EH (cell line): ENCODE results near the gene ITPR3.

Source experiments
- DNase-seq: peaks from one replicate; pipeline ENCODE4 v3.0.0-alpha.2; 2015; ENCODE audit warnings: low read depth

The ITPR3 gene

DNA sequence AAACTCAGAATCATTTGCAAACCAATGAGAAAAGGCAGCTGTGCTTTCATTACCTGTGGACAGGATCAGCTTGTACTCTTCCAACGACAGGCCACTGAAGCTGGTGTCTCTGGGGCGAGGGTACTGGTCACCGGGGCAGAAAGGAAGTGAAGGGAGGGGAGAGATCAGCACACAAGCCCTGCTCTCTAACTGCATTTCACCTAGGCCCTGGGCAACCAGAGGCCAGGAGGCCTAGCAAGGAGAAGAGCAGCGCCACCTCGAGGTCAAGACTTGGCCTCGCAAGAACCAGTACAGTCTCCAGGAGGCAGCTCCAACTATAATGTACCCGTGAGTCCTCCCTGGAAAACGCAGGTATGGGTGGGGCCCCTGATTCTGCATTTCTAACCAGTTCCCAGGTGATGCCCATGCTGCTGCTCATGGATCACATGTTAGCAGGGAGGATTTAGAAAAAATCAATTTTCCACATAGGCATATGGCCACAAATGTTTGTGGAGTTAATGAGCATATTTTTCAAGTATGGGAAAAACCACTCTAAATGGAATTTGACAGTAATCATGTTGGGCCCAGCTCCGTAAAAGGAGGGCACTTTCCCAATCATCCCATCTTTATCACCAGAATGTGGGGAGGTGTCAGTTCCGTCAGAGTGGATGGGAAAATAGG is 79.4 kb downstream of the ITPR3 start:
- DNase-seq = peak; percentile 76

DNA sequence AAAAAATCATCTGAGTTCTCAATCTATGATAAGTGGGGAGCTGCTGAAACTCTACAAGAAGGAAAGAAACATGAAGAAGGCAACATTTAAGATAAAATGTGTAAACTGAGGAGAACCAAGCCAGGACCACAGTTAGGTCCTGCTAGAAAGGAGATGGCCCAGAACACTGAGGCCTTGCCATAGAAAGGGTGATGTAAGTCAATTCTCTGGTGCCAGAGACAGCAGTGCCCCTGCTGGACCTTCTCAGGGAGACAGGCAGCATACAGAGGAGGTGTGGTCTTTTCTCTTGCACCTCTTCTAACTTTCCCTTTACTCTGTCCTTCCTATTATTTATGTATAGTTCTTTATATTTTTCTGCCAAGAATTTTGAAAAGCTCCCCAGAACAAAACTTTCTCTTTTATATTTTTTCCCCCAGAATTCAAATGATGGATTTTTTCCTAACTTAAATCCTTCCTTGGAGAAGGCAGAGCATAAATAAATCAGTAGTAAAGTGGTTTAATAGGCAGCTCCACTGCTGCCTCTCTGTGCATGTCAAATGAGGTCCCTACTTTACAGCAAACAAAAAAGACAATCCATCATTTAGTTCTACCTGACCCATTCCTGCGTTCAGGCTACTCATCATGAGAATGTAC is 81.3 kb downstream of the ITPR3 start:
- DNase-seq = peak; percentile 76

GRCh38 chr6:33704215-33705066 is 83.3 kb downstream of the ITPR3 start:
- DNase-seq = no peak

- peak; percentile 54 for DNase-seq
These were observed 84.3 kb downstream of the ITPR3 start for GRCh38 chr6:33705268-33705885.

- DNase-seq = no peak
These were observed 85.0 kb downstream of the ITPR3 start for GRCh38 chr6:33705955-33706725.

DNA sequence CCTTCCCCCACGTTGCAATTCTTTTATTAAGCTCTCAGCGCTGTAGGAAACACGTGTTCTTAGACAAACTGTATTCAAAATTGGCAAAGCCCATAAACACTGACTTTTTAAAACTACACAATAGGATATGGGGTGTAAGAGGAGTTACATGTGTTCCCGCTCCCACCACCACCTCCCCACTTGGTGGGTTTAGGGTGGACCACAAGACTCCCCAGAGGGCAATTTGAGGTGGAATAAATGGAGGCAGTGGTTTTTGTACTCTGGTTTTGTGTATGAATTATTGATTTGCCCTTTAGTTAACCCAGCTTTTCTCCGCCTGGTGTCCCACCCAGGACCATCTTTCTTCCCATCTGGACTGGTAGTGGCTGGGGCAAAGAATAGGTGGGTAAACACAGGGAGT is 86.6 kb downstream of the ITPR3 start:
- no peak for DNase-seq

GRCh38 chr6:33708516-33709204 is 87.5 kb downstream of the ITPR3 start:
- DNase-seq = no peak

- no peak for DNase-seq
These were observed 88.6 kb downstream of the ITPR3 start for GRCh38 chr6:33709605-33710295.

- no peak for DNase-seq
These were observed 89.4 kb downstream of the ITPR3 start for GRCh38 chr6:33710296-33711121.

- peak; percentile 96 for DNase-seq
These were observed 90.3 kb downstream of the ITPR3 start, which contains the start of gene UQCC2 for GRCh38 chr6:33711140-33712129. UQCC2 (minus strand) TSS chr6:33711700; CDS start chr6:33711686, 14 bp downstream.

DNA sequence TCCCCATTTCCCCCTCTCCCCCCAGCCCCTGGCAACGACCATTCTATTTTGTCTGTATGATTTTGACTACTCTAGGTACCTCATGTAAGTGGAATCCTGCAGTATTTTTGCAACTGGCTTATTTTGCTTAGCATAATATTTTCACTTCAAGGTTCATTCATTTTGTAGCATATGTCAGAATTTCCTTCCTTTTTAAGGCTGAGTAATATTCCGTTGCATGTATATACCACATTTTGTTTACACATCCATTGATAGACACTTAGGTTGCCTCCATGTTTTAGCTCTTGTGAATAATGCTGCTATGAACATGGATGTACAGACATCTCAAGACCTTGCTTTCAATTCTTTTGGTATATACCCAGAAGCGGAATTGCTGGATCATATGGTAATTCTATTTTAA is 91.8 kb downstream of the ITPR3 start:
- no peak for DNase-seq

DNA sequence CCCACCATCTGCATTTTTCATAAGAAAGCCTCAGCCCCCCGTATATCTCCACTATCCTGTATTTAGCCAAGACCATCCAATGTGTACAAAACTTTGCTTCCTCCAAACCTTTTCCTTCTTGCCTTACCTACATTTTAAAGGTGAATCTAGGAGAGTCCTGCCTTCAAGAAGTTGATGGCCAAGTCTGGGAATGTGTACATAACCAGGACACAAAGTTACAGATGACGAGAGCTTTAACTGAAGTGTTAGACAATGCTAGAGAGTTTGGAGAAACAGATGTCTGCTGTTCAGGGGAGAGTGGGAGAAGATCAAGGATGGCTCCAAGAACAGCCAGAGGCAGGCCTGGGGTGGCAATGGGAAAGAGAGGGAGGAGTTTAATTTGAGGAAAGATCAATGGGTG is 92.7 kb downstream of the ITPR3 start:
- no peak for DNase-seq

GRCh38 chr6:33714385-33715040 is 93.4 kb downstream of the ITPR3 start:
- no peak for DNase-seq

DNA sequence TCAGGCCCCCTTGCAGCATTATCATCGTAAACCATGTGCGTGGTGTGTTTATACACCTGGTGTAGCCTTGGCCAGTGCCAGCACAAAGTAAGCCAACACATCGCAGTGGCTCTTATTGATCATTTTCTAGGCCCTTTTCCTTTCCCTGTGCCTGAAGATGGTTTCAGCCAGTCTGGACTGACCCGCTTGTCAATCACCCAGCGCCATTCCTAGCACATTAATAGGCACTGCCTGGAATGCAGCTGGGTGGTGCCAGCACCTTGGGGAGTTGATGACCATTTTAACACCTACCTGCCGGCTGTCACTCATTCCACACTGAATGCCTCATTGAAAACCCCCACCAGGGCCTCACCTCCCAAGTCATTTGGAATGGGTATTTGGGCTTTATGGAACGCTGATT is 95.3 kb downstream of the ITPR3 start:
- no peak for DNase-seq

DNA sequence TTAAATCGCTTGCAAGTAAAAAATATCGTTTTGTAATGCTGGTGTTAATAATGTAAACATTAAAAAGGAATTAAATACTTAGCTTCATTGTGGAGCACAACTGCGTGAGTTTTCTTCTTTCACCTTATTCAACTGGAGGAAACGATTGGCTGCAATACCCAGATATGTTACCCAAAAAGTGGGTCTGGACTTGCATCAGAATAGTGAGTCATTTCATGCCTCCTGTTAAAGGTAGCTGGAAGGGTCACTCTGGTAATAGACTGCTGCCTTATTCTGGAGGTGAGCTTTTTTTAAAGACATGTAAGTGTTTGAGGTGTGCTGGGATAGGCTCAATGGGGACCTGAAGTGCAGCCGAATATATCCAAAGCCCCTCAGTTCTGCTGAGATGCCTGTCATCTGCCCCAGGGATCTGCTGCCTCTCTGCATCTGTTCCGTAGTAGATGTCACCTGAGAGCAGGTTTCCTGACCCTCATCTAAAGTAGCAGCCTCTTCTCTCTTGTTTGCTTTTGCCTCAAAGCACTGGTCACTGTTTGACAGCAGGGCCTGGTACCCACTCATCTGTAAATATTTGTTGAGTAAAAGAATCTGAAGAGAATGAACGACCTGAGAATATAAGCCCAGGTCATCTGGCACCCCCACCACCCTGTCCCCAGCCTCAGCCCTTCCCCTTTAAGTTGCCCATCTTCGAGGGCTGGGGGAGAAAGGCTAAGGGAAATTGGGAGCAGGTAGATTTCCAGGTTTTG is 95.9 kb downstream of the ITPR3 start:
- no peak for DNase-seq

GRCh38 chr6:33717934-33718455 is 96.9 kb downstream of the ITPR3 start:
- DNase-seq = peak; percentile 49

GRCh38 chr6:33718713-33719112 is 97.6 kb downstream of the ITPR3 start:
- no peak for DNase-seq
